NCI-H82 (cell line): ENCODE measurements around the gene PDZD11.
"Not testable (repeated sequence)": the region's sequence is repeated elsewhere in the genome, so short reads cannot be mapped to it uniquely, and the experiment has no call there.

Experiments
- DNase-seq: peaks from one replicate; lab custom pipeline; 2025; lab: John Stamatoyannopoulos, UW

Gene PDZD11

DNA sequence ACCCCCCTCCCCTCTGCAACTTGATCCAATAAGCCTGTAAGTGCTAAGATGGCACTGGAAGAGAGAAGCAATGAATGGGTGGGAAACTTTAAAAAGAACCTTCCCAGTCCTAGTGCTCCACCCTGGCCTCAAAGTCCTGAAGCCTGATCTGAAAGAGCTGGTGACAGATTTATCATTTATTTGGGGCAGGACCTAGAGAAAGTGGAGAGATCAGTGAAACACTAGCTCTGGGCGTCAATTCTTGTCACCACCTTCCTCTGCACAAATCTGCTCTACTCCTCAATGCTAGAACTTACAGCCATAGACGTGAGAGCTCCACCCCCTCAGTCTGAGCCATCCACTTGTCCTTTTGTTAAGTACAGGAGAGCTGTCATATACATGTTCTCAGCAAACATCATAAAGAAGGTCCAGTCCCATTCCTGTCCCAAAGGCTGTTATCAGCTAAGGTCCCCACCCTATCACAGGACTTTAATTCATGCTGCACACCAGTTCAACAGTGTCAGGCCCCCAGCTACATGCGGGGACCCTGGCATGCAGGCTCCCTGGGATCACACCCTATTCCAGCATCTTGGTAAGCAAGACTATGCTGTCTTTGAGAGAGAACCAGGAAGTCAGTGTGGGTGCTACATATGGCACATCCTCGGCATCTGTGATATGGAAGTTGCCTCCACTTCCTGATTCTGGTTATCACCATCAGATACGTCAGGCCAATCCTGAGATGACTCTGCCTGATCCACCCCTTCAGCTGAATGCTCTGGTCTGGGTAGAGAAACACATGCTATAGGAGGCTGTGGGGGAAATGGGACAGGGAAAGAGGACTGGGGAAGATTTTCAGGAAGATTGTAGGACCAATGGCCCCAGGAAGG lies 32.1 kb downstream of the PDZD11 start:
- DNase-seq: no peak

GRCh38 chrX:70255452-70255851 lies 34.3 kb downstream of the PDZD11 start:
- no peak for DNase-seq

DNA sequence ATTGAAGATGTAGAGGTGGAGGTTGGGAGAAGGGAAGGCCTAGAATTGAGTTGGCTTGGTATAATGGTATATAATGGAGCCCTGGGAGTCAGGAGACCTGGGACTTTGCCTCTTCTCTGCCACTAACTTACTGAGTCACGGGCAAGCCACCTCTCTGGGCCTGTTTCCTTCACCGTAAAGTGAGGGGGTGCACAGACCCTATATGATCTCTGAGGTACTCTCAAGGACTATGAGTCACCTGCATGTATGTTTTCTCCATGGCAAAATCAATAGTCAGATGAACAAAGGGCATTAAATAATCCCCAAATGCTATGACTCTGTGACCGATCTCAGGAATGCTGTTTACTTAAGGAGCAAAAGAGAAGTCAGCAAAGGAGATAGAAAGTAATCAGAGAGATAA lies 34.8 kb downstream of the PDZD11 start:
- no peak for DNase-seq

- DNase-seq: no peak
Measured at GRCh38 chrX:70254063-70254400, 35.7 kb downstream of the PDZD11 start.

- no peak for DNase-seq
Measured at GRCh38 chrX:70253377-70254062, 36.2 kb downstream of the PDZD11 start.

- no peak for DNase-seq
Measured at GRCh38 chrX:70252491-70252890, 37.2 kb downstream of the PDZD11 start.

DNA sequence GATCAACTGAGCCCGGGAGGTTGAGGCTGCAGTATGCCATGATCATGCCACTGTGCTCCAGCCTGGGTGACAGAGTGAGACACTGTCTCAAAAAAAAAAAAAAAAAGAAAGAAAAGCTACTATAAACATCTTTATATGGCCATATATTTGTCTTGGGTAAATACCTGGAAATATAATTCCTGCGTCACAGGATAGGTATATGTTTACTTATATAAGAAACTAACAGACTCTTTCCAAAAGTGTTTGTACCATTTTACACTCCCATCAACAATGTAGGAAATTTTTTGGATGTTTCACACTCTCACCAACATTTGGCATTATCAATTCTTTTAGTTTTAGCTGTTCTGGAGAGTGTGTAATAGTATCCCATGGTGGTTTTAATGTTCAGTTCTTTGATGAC lies 42.5 kb downstream of the PDZD11 start:
- no peak for DNase-seq

GRCh38 chrX:70244881-70245280 lies 44.8 kb downstream of the PDZD11 start:
- no peak for DNase-seq

- not testable (repeated sequence) for DNase-seq
Measured at GRCh38 chrX:70243601-70244000, 46.1 kb downstream of the PDZD11 start.

DNA sequence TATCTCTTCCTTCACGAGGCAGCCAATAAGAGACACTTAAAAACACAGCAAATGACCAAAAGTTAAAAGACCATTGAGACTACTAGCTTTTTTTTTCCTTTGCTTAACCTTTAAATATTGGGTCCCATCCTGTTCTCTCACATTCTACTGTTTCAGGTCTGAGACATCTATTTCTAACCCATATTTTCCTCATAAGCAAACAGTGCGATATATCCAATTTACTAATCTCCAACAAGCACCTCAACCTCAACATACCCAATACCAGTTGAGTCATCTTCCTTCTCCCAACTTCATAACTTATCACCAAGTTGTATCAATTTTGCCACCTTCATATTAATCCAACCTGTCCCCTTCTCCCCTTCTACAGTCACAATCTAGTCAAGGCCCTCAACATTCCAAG lies 48.2 kb downstream of the PDZD11 start:
- no peak for DNase-seq

DNA sequence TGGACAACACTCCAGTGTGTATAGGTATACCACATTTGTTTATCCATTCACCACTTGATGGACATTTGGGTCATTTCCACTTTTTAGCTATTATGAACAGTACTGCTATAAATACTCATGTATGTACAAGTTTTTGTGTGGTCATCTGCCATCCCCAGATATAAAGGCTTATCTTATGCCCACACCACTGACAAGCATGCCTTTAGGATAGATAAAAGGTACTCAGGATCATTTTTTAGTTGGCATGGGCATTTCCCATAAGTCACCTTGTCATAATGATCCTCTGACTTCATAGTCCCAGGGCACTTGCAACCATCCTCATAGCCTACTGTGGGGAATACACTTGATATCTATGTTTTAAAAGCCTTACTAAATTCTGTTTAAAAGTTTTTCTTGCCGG lies 49.0 kb downstream of the PDZD11 start:
- no peak for DNase-seq
